IPS DF 4.7 (cell line): ENCODE data around the gene KRTAP13-2.

Source experiments
- DNase-seq: peaks from one replicate; pipeline ENCODE4 v3.0.0-alpha.2; 2013; ENCODE audit warnings: low spot score; ENCODE audit errors: extremely low read depth

Gene KRTAP13-2, protein sequence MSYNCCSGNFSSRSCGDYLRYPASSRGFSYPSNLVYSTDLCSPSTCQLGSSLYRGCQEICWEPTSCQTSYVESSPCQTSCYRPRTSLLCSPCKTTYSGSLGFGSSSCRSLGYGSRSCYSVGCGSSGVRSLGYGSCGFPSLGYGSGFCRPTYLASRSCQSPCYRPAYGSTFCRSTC

DNA sequence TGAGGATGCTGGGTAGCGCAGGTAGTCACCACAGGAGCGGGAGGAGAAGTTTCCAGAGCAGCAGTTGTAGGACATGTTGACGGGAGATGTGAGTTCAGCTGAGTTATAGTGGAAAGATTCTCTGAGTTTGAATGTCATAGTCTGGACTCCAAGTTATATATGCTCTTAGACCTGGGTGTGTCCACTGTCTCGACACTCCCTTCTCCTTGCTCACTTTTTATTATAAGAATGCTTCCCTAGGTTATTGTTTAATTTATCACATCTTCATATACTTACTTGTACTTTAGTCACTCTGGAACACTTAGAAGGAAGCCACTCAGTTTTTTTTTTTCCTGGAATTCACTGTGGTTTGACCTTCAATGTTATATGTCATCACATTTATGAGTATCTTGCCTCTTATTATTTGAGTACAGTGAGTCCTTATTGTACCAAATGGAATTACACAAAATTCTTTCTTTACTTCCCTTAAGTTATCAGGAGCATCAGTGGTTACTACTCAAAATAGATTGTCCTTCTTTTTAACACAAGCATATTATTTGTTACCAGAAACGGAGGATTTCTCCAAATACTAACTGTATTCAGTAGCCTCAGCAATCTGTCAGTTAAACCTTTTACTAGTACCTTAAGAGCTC lies at the start of gene KRTAP13-2:
KRTAP13-2 (minus strand) TSS at position 133 of the 632 bp plus-strand sequence; CDS start at position 75, 58 bp downstream.
- no peak for DNase-seq

DNA sequence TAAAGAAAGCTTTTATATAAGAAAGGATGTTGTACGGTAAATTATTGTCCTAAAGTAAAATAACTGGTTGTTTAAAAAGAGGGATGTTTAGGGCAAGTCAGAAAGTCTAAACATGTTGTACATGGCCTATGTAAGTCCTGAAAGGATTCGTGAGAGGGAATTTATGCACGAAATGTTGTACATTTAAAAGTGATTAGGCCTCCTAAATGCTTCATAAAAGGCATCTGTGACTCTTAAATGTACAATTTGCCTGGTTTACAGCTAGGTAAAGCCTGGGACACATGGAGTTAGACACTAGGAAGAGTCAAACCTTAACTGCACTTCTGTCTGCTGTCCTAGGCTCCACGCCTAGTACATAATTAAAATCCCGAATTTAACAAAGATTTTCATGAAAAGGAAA lies 43.9 kb upstream of the KRTAP13-2 start:
- DNase-seq = no peak

DNA sequence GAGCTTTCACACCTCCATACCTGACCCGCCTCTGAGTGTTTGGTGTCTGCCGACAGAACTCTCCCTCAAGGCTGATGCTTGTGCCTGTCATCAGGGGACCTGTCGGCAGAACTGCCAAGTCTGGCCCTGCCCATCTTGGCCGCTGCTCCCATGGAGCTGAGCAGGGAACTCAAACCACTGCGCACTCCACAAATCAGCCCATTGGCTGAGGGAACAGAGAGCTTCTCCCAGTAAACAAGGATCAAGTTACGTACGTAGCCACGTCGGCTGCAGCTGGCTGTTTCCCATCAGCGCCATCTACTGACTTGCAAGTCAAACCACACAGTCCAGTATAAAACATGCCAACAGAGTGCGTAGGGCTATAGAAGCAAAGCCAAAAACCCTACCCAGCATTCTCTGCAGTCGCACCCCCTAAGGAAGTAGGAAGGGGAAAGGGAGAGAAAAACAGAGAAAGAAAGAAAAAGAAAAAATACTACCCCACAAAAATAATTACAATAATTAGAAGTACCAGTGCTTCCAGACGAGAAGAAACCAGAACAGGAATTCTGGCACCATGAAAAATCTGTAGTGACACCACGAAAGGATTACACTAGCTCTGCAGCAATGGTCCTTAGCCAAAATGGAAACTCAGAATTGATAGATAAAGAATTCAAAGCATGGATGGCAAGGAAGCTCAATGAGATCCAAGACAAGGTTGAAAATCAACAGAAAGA lies 36.9 kb upstream of the KRTAP13-2 start:
- DNase-seq = peak; percentile 98

DNA sequence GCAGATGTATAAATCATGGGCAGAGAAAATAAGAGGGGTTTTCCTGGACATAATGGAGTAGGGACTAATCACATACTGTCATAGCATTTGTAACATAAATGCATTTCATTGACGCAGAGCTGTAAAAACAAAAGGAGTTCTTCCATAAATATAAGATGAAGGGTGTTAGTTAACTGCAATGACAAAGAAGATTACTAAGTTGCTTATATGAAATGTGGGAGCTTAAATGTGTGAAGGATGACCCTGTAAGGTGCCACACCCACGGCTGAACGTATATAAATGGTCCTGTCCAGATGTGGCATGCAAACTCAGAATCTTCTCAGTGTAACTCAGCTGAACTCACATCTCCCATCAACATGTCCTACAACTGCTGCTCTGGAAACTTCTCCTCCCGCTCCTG lies 23.7 kb upstream of the KRTAP13-2 start, which contains the start of gene KRTAP13-1:
KRTAP13-1 (plus strand) TSS at position 301 of the 400 bp plus-strand sequence; CDS start at position 357, 56 bp downstream.
- DNase-seq = no peak

DNA sequence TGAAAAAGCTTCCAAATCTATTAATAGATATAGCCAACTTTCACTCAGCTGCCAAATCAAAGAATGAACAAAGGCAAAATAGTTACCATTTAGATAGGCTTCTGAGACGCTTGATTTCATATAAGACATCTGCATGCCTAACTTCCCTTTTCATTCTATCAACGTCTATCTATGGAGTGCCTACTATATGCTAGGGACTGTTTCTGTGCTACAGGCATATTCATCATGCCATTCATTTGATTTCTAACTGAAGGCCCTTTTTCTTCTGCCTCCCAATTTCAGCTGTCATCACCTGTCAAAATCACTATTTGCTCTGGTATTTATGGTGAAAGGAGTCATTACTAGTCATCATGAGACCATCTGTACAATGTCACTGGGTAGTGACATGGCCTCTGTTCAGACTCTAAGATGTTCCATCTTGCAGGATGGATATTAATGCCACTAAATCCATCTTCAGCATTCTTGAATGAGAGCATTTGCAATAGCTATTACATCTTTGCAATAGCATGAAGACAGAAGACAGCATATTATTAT lies 19.5 kb upstream of the KRTAP13-2 start:
- no peak for DNase-seq

DNA sequence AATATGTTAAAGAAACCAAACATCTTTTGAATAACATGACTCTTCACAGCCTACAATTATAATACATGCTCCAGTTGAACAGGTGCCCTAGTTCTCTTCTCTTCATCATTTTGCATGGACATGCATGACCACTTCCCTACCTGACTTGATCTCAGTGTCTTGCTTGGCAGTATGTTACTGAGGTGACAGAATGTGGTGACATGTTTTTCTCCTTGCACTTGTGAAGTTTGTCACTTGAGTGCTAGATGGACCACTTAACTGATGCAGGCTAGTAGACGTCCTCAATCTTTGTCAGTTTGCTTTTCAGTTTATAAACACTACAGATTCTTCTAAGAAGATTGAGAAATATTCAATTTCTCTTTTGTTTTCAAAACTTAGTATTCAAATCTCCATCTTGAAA lies 10.1 kb upstream of the KRTAP13-2 start:
- no peak for DNase-seq

DNA sequence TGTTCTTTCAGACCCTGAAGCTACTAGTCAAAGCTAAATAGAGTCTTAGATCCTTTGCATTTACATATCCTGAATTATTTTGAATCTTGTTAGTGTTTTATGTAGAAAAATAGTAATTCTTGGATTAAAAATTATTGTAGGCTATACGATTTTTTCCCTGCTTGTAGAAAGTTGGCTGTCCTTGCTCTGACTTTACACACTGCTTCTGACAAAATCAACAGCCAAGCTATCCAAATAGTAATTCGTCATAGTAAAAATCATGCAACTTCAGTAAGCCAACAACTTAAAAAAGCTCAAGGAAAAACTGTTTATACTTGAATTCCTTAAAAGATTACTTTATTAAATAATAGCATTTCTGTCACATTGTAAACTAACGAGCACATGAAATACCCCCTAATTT lies 16.2 kb downstream of the KRTAP13-2 start:
- DNase-seq = no peak

DNA sequence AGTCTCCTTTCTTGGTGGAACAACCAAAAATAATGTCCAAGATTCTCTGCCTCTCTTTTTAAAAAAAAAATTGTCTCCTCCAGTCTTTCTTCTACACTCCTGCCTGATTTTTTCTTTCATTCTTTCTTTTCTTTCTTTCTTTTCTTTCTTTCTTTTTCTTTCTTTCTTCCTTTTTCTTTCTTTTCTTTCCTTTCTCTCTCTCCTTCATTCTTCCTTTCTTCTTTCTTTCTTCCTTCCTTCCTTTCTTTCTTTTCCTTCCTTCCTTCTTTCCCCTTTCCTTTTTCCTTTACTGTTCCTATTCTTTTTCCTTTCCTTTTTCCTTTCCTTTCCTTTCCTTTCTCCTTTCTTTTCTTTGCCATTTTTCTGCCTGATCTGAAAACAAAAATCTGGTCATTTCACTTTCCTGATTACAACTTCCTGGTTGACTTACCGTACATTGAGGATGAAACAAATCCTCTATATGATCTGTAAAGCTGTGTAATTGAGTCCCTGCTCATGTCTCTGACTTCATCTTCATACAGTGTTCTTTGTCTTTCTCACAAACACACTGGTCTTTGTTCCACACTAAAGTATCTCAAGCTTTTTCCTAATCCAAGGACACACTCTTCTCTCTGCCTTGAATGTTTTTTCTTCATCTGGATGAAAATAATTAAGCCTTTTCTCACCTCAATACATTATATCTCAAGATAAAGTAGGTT lies 17.6 kb downstream of the KRTAP13-2 start:
- no peak for DNase-seq

DNA sequence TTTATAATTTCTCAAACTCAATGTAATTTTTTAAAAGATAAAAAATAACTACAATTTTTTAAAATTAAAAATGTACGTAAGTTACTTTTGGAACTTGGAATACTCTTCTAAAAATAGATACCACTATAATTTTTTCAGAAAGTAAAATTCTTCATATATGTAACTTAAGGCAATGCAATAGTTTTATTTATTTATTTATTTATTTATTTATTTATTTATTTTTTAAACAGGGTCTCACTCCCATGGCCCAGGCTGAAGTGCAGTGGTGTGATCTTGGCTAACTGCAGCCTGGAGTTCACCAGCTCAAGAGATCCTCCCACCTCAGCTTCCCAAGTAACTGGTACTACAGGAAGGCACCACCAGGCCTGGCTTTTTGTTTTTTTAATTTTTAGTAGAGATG lies 20.5 kb downstream of the KRTAP13-2 start:
- no peak for DNase-seq

DNA sequence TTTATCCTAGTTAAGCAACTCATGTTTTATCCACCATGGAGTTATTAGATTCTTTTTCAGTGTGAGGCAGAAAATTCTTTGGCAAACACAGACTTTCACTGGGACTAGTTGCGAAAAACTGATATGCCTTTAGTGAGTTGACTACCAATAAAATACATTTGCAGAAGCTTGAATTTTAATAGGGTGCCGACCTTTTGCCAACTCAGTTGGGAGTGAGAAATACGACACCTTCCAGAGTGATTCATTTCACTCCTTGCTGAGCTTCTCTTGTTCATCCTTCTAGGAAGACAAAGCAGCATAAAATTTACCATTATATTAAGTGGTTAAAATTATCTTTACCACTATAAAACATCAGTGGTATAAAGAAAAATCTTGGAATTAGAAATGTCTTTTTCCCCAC lies 22.5 kb downstream of the KRTAP13-2 start:
- DNase-seq = no peak

DNA sequence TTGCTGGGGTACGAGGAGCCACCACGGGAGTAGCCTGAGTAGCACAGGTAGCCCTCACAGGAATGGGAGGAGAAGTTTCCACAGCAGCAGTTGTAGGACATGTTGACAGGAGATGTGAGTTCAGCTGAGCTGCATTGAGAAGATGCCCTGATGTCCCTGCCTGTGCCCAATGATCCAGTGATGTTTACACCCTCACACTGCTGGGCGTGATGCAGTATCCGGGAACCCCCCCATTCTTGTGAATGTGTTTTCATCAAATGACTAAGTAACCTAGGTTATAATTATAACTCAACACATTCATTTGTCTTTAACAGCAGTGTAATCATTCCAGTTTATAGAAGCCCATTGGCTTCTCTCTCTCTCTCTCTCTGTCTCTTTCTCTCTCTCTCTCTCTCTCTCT lies 23.6 kb downstream of the KRTAP13-2 start, which contains the start of gene KRTAP23-1:
KRTAP23-1 (minus strand) TSS at position 101 of the 400 bp plus-strand sequence; CDS start at position 101, 0 bp downstream.
- no peak for DNase-seq

DNA sequence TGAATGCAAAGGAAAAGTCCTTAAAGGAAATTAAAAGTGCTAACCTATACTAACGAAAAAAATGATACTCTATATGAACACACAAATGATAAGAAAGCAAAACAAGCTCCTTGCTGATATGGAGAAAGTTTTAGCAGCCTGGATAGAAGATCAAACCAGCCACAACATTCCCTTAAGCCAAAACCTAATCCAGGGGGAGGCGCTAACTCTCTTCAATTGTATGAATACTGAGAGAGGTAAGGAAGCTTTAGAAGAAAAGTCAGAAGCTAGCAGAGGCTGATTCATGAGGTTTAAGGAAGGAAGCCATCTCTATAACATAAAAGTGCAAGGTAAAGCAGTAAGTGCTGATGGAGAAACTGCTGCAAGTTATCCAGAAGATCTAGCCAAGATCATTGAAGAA lies 27.1 kb downstream of the KRTAP13-2 start:
- DNase-seq = no peak

DNA sequence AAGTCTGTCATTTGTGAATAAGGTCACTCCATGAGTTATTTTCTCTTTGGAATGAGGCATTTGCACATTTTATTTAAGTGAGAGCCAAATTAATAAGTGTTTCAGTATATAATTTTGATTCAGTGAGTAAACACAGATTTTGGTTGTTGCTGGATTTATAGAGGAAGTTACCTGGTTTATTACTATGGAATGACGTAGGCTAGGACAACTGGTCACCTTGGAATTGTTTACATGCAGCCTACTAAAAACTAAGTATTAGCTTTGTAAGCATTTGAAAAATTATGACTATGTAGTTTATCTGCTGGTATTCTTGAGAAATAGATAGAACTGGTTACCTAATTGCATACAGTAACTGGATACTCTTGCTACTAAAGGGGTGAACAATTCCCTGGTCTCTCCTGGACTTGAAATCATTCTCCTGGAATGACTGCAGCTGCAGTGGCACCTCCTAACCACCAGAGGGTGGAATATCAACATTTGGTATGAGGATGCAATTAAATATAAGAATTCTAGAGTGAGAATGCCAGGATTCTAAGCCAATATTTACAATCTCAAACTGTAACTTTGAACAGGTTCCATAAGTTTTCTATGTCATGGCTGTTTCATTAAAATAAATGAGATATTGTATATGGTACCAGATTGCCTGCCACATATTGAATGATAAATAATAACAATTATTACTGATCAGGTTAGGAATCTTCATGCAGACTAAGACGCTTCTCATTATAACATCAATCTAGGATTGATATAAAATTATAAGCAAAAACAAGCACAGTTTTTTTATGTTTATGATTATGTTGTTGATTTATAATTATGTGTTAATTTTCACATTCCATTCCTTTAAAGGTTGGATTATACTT lies 31.1 kb downstream of the KRTAP13-2 start:
- DNase-seq = no peak

DNA sequence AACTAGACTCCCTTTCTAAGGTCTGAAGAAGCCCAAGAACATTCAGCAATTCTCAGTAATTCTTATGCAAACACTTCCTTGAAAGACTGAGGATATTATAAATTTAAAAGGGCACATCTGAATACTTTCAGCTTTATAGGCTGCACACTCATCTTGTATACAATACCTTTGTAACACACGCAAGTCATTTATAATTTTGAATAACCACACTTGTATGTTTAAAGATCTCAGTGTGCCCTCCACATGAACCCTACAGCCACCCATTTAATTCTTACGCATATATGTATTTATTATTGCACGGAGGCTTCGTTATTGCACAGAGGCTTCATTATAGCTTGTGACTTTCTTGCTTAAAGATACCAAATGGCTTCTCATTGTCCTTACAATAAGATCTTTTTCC lies 33.4 kb downstream of the KRTAP13-2 start:
- no peak for DNase-seq

DNA sequence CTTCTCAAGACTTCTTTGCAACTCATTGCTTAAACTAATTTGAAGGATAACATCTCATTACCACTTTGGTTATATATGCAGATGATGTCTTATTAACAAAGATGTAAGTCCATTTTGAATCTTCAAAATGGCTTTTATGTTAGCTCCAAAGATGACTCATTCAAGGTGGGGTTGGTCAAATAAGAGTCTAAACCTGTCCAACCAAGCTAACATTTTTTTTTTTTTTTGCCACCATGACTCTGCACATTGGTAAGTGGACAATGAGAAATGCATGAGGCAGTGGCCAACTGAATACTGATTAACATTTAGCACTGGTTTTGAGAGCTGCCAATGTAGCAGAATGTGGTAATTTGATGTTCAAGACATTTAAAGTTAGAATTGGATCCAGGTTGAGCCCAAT lies 34.3 kb downstream of the KRTAP13-2 start:
- no peak for DNase-seq

DNA sequence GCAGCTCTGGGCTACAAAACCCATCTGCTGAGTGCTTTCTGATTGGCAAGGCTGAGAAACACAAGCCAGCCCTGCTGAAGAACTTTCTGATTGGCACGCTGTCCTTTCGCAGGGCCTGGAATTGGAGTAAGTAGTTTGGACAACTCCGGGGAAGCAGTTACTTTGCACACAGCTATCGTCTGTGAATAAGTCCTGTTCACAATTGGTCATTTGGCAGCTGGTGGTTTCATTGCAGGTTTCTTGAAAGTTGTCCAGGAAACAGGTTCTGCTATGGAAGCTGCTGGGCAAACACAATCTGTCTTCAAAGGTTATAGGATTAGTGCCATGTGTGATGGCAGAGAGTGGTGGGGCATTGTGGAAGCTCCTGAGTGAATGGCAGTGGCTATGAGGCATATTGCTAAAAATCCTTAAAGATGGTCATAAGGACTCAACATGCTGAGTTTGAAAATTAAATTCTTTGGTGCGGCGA lies 34.8 kb downstream of the KRTAP13-2 start, which contains the start of gene KRTAP27-1:
KRTAP27-1 (minus strand) TSS at position 419 of the 469 bp plus-strand sequence; CDS start at position 393, 26 bp downstream.
- no peak for DNase-seq

DNA sequence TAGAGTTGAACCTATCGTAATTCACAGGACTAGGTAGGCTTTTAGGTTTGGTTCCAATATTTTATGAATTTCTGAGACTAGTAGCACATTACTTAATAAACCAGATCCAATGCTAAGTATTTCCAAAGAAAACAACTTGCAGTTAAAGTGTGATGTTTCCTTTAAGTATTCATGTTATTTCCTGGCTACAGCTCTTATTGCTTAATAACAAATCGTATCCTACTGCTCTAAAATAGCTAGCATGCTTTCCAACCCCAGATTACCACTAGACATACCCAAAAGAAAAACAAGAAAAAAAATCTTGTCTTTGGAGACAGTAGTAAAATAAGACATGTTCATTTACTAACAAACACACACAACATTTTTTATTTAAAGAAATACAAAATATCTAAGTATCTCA lies 35.5 kb downstream of the KRTAP13-2 start:
- no peak for DNase-seq

DNA sequence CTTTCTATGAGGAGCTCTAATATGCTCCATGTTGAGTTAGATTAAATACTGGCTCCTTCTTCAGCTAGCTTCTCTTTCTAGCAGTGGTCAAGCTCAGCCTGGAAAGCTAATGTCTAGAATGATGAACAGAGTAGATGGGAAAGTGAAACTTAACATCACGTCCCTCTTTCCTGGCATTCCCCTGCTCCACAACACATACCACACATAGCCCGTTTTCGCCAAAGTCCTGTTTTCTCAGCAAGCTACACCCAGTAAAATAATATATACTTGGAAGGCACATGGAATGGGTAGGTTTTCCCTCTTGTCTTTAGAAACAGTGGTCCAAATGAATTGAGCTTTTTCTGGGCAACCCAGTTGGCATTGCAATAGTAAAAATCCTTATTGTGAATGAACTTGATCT lies 38.3 kb downstream of the KRTAP13-2 start:
- no peak for DNase-seq

DNA sequence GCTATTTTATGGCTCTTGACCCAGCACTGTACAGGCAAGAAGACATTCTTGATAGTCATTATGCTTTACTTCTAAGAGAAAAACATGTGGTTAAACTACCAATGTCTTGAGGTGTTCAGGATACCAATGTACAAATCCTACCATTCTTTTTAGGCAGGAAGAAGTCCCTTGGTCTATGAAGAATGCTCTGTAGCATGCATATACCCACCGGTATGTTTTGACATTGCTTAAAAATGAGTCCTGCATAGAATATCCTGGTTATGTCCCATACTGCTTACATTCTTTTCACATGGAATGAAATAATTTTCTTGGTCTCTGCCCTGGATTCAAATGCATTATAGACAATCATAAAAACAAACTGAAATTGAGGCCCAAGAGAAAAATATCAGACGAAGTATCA lies 39.4 kb downstream of the KRTAP13-2 start:
- DNase-seq = no peak

DNA sequence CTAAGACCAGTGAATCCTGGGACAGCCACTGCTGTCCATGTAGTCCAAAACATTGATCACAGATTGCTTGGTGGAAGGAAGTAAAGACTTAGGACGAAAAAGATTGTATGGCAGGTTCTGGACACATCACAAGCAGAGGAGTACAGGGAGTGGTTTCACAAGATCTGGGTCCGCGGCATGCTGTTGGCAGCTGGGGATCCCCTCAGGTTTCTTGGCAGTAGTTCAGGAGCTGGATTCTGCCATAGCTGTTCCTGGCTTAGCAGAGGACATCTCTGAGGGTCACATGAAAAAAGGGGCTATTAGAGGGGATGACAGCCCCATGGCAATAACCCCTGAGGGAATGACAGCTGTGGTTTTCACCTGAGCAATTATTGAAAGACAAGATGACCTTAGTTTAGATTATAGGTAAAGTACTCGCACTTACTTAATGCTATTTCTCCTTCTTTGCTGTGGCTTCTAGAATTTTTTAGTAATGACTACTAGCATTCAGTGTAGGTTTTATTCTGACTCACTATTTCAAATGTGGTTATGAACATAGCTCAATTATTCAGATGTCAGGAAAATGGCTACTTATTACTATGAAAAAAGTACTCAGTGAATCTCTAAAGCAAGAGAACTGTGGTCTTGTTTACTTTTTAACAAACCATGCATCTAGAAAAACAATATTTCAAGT lies 42.7 kb downstream of the KRTAP13-2 start:
- no peak for DNase-seq
